GM21515 (cell line): ENCODE data around the gene ALDH7A1.
"Not testable (repeated sequence)": the region's sequence is repeated elsewhere in the genome, so short reads cannot be mapped to it uniquely, and the experiment has no call there.

Source experiments
- ATAC-seq: cut with Tn5 transposase; IDR thresholded peaks from one replicate; pipeline ENCODE4 v1.9.1; 2021; ENCODE audit not compliant: unreplicated experiment

Gene ALDH7A1

DNA sequence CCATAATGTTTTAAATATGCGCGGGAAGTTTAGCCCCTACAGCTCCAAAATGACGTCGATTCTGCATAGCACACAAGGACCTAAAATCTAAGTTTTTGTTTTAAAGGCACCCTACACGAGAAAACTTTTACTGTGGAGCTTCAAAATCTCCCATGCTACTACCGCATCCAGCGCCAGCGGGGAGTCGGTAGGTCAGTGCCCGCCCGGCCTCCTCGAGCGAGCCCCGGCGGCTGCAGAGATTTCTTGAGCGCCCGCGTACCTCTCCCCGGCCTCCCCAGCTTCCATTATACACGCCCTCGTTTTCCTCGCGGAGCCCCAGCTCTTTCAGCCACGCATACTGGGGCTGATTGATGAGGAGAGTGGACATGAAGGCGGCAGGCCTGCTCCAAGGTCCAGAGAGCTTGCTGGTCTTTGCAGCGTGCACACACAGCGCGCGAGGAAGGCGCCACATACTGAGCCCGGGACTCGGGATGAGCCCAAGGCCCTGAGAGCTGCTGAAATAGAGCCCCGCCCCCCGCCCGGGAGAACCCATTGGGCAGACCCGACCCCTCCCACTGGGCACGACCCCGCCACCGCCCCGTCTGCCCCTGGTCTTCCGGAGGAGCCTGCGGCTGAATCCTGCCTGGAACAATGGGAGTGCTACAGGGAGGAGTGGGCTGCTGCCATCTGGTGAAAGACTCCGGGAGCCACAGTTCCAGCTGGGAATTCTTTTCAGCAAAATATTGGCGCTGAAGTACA lies at the start of gene ALDH7A1:
Gene ALDH7A1, minus strand, starts transcription at position 472 of the 738 bp plus-strand sequence. Its CDS starts 21 bp downstream, at position 451.
- peak; percentile 64 for ATAC-seq

DNA sequence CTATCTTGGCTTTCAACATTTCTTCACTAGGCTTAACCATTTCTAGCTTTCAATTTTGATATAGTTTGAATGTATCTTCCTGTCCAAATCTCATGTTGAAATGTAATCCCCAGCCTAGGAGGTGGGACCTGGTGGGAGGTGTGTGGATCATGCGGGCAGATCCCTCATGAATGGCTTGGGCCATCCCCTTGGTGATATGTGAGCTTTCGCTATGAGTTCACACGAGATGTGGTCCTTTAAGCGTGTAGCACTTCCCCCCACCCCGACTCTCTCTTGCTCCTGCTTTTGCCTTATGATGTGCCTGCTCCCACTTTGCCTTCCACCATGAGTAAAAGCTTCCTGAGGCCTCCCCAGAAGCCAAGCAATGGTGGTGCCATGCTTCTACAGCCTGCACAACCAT lies 46.4 kb upstream of the ALDH7A1 start:
- peak; percentile 72 for ATAC-seq

DNA sequence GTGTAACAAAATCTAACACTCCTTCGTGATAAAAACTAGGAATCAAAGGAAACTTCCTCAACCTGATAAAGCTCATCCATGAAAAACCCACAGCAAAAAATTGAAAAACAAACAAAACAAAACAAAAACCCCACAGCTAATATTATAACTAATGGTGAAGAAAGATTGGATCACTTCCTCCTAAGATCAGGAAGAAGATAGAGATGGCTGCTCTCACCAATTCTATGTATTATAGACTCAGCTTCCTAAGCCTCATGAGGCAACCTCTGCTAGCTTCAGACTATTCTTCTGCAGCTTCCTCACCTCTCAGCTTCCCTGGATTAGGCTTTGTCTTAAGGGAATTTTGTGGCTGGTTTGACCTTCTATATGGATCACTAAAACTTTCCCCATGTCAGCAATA lies 45.8 kb upstream of the ALDH7A1 start:
- ATAC-seq = peak; percentile 54

DNA sequence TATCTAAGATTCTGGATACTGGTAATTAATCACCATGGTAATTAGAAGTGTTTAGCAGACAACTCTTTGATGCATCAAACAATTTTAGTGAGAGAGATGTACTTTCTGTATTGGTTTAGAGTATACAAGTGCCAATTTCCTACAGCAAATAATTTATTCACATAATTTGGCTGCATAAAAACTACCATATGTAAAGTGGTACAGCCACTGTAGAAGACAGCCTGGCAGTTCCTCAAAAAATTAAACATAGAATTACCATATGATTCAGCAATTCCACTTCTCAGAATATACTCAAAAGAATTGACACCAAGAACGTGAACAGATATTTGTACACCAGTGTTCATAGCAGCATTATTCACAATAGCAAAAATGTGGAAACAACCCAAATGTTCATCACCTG lies 41.9 kb upstream of the ALDH7A1 start:
- no peak for ATAC-seq

DNA sequence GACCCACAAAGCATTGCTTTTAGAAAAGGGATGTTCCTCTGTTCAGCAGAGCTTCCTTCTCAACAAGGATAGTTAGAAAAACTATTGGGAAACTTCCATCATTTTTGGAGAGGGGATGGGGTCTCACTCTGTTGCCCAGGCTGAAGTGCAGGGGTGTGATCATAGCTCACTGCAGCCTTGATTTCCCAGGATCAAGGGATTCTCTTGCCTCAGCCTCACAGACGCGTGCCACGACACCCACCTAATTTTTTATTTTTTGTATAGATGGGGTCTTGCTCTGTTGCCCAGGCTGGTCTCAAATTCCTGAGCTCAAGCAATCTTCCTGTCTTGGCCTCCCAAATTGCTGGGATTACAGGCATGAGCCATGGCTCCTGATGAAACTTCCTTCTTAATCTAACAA lies 40.6 kb upstream of the ALDH7A1 start:
- no peak for ATAC-seq

DNA sequence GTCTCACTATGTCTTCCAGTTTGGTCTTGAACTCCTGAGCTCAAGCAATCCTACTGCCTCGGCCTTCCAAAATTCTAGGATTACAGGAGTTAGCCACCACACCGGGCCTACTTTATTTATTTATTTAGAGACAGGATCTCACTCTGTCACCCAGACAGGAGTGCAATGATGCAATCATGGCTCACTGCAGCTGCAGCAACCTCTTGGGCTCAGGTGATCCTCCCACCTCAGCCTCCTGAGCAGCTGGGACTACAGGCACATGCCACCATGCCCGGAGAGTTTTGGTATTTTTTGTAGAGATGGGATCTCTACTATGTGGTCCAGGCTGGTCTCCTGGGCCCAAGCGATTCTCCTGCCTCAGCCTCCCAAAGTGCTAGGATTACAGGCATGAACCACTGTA lies 38.5 kb upstream of the ALDH7A1 start:
- ATAC-seq = no peak

DNA sequence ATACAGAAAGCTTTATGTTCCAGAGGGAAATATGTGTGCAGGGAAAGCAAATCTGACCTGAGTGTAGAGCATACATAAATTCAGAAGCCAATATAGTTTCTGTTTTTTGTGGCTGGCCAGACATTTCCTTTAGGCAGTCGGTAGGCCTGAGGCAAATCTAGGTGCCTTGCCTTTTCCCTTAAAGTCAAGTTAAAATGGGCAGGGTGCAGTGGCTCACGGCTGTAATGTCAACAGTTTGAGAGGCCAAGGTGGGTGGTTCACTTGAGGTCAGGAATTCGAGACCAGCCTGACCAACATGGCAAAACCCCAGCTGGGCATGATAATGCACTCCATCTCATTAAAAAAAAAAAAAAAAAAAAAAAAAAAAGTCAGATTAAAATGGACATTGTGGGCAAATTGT lies 36.9 kb upstream of the ALDH7A1 start:
- ATAC-seq = no peak

DNA sequence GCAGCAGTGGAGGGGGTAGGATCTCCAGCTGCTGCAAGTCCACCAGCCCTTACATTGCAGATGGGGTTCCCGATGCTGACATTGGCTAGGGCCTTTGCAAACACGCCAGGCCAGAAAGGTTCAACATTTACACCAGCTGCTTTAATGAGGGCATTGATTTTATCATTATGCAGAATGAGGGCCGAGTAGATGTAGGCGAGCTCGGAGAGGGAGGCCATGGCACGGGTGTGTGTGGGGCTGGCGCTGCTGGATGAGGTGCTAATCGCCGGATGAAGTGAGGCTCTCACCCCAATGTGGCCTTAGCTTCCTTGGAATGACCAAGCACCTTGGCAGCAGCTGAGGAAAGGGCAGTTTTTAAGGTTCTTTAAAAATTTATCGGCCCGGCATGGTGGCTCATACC lies 33.1 kb upstream of the ALDH7A1 start:
- no peak for ATAC-seq

DNA sequence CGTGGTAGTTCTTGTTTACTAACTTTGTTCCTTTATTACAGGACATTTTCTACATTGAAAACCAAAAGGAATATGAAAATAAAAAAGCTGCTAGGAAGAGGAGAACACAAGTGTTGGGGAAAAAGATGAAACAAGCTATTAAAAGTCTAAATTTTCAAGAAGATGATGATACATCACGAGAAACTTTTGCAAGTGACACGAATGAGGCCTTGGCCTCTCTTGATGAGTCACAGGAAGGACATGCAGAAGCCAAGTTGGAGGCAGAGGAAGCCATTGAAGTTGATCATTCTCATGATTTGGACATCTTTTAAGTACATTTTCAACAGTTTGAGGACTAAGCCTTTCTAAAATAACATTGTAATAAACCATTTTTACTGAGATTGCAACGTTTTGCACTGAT lies 29.5 kb upstream of the ALDH7A1 start:
- ATAC-seq = no peak

DNA sequence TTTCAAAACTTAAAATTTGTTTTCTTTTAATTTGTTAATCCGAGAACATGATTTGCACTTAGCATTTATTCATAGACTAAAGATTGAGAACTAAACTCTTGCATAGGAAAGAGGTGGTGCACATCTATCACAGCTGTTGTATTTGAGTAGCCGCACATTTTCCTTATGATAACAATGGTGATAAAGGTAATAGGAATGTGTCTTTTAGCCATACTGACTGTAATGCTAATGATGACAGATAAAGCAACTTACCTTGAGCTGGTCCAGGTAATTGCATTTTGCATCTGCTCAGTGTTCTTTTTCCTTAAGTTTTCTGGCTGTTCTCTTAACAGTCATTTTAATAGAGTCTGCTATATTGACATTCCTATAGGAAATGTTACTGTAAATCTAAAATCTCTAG lies 24.8 kb upstream of the ALDH7A1 start:
- no peak for ATAC-seq

DNA sequence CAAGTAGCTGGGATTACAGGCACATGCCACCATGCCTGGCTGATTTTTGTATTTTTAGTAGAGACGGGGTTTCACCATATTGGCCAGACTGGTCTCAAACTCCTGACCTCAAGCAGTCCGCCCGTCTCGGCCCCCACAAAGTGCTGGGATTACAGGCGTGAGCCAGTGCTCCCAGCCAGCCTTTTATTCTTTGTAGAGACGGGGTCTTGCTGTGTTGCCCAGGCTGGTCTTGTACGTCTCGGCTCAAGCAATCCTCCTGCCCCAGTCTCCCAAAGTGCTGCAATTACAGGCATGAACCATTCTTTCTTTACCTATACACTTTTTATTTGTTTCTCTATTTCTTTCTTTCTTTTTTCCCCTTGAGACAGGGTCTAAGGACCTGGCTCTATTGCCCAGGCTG lies 22.6 kb upstream of the ALDH7A1 start:
- ATAC-seq = not testable (repeated sequence)

DNA sequence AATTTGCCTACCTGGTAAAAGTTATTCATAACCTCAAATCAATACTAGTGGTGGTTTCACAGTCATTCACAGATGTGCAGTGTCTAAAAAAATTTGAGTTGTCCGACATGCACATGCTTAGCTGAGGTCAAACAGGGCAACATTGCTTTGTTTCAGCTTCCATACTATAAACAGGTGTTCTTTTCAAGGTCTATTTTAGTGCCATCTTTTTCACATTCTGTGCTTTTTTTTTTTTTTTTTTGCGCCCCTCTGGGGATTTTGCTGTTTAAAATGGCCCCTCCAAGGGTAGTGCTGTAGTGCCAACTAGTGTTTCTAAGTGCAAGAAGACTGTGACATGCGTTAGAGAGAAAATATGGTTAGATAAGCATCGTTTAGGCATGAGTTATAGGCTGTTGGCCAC lies 20.3 kb upstream of the ALDH7A1 start:
- peak; percentile 98 for ATAC-seq

DNA sequence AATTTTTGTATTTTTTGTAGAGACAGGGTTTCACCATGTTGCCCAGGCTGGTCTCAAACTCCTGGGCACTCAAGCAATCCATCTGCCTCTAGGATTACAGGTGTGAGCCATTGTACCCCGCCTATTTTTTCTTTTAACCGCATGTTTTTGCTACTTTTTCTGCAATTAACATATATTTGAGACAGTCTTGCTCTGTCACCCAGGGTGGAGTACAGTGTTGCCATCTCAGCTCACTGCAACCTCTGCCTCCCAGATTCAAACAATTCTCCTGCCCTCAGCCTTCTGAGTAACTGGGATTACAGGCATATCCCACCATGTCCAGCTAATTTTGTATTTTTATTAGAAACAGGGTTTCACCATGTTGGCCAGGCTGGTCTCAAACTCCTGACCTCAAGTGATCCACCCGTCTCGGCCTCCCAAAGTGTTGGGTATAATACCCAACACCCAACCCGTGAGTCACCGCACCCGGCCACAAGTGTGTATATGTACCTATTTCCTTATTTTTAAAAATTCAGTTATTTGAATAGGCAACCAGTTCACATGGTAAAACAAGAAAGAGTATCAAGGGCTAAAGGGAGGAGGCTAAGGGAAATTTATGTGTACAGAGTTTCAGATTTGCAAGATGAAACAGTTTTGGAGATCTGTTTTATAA lies 19.0 kb upstream of the ALDH7A1 start:
- ATAC-seq = no peak

DNA sequence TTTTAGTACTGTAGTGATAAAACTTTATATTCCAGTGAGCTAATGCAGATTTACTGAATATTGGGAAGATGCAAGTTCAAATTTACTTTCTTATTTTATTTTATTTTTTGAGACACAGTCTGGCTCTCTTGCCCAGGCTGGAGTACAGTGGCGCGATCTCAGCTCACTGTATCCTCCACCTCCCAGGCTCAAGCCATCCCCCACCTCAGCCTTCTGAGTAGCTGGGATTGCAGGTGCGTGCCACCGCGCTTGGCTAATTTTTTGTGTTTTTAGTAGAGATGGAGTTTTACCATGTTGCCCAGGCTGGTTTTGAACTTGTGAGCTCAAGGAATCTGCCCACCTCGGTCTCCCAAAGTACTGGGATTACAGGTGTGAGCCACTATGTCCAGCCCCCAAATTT lies 15.6 kb upstream of the ALDH7A1 start:
- ATAC-seq = no peak

DNA sequence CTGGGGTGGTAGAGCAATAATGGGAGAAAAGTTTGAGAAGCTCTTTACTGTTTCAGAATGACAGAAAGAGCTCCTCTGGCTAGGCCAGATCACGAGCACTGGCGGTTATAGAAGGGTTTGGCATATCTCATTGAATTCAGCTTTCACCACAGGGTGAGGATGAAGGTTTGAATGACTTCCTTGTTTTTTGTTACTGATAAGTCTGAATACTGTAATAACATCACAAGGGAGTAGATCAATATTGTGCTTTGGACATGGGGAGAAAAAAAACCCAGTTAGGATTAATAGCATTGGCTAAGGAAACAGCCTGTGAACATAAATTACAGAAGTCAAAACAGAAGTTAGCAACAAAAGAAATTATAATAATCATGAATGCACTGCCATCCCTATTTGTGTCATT lies 15.1 kb upstream of the ALDH7A1 start:
- ATAC-seq = no peak

DNA sequence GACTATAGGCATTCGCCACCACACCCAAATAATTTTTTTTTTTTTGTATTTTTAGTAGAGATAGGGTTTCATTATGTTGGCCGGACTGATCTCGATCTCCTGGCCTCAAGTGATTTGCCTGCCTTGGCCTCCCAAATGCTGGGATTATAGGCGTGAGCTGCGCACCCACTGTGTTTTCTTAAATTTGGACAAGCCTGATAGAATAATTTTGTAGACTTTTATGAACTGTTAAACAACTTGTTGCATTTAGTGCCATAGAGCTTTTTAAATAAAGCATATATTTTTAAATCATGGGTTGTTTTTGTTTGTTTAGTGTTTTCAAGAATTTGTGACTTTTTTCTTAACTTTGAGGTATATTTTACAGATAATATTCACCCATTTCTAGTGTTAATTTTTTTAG lies 10.5 kb upstream of the ALDH7A1 start:
- no peak for ATAC-seq

DNA sequence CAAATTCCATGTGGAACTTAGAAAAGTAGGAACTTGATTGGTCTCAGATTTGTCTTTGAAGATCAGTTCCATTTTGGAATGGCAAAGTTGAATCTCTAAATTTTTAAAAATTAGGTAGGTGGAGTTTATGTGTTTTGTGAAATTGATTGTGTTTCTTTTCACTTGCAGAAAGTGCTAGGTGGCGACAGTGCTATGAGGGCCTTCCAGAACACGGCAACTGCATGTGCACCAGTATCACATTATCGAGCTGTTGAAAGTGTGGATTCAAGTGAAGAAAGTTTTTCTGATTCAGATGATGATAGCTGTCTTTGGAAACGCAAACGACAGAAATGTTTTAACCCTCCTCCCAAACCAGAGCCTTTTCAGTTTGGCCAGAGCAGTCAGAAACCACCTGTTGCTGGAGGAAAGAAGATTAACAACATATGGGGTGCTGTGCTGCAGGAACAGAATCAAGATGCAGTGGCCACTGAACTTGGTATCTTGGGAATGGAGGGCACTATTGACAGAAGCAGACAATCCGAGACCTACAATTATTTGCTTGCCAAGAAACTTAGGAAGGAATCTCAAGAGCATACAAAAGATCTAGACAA lies 8.5 kb upstream of the ALDH7A1 start:
- no peak for ATAC-seq

DNA sequence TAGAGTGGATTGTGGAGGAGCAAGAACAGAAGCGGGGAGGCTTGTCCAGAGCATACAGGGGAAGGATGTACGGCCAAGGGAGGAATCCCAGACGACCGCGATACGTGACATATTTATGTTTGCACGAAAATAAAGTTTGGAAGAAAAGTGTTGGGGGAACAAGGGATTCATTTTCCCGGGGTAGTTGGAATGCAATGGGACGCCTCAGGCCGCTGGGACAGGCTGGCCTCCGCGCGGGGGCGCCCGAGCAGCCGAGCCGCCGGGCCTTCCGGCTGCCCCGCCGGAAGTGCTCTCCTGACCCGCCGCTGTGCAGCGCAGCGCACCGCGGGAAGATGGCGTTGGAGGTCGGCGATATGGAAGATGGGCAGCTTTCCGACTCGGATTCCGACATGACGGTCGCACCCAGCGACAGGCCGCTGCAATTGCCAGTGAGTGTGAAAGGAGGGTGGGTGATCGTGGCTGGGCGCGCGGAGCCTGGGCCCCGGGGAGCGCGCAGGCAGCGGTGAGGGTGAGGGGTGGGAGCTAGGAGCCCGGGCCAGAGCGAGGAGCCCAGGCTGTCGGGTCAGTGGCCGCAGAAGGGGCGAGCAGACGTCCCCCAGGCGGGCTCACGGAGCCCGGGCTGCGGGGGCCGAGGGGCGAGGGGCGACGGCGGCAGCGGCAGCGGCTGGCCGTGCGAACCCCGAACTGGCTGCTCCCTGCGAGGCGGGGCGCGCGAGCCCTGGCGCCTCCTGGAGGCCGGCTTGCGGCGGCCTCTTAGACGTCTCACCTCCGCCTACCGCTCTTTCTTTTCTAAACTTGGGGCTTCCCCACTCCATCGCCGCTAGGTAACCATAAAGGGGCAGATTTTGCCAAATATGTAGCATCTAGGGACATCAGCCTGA lies 5.9 kb upstream of the ALDH7A1 start, which contains the start of gene PHAX:
Gene PHAX, plus strand, starts transcription at position 317 of the 881 bp plus-strand sequence. Its CDS starts 16 bp downstream, at position 333.
- ATAC-seq = peak; percentile 95

DNA sequence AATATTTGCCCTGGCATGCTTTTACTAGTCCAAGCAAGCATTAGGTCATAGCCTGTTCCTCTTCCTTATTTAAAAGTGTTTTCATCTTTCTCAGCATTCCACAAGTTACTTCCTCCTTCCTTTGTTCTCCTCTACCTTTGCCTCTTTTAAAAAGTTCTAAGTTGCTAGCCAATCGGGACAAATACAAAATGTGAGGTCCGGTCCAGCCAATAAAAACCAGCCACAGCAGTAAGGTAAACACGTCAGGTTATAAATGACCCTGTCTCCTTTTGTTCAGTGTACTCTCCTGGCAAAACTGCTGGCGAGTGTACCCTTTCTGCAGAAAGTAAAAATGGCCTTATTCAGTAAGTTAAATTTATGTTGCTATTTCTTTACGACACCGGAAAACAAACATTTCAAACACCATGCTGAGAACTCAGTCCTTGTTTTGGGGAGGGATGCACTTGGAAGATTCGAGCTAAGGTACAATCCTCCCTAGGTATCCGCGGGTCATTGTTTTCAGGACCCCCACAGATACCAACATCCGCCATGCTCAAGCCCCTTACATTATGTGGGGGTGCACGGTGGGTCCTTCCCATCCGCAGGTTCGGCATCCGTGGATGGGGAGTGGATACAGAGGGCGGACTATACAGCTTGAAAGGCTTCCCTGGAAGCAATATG lies 5.1 kb upstream of the ALDH7A1 start:
- not testable (repeated sequence) for ATAC-seq

DNA sequence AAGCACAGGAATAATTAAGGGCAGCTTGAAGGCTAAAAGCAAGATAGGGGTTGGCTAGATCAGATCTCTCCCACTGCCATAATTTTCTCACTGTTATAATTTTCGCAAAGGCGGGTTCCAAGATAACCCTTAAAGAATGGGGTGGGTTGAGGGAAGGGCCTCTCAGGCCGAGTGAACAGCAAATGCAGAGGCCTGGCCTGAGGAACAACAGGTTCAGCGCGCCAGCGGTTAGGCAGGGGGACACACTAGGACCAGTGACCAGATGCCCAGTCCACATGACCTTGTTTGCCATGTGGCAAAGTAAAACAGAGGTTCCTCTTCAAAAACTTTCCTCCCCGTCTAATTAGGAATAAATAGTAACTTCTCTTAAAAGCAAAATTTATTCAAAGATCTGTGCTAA lies 4.5 kb upstream of the ALDH7A1 start:
- ATAC-seq = no peak

DNA sequence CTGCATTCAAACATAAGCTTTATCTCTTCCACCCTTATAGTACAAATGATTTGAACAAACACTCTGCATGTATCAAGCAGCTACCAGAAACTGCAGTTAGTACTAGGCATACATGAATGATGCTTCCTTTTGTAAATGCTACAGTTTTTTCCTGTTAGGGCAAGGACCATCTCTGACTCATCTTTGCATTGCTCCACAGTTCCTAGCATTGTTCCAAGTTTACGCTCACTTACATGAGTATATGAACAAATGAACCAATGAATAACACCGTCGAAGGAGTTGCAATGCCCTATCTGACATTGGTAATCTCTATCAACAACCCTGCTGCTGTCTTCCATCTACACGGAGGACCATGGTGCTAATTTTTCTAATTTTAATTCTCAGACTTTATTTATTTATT lies 2.1 kb upstream of the ALDH7A1 start:
- no peak for ATAC-seq
